ENCODE results near the gene ACOD1. TPM values are rescaled to one million over a fixed set of nuclear protein-coding genes. Genes with fewer than 3 reads are reported as not detected.

The ACOD1 gene
- total and polyA plus RNA-seq, 10 of the 15 experiments (the other 5 are each of a cell fraction or from before 2014, with no cell fraction given), result not detected

DNA sequence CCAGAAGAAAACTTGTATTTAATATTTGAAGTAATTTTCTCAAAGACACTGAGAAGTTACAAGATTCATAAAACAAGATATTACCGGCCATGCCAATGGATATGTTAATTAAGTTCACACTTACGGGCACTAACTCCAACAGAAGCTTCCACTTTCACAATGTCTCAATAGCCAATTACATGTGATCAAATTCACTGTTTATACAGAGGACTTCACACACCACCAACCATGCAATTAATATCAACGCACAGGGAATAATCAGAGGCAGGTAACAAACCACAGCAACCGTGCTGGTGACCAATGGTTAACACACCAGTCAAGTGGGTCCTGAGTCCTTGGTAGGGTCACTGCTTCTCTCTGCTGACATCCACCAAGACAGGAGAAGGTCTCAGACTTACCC is 5.9 kb upstream of the ACOD1 start:
- intact Hi-C loops (cut with micrococcal nuclease; ENCODE audit: unreplicated experiment) (no loop called here), in situ Hi-C loops (cut with MboI) (no loop called here)
- Histone ChIP-seq H4K20me1 (ENCODE audit: control insufficient read depth, insufficient read depth) (no peaks in the 10 kb centered on the region), H3K9ac (ENCODE audit: control insufficient read depth, insufficient read depth, low read length) (no peak overlapping the region), H3K79me2 (ENCODE audit: control insufficient read depth, insufficient read depth, low read length) (no peaks in the 10 kb centered on the region), H2AFZ (ENCODE audit: control insufficient read depth, low read depth, low read length) (no peak overlapping the region), H3K4me2 (ENCODE audit: control insufficient read depth, insufficient read depth) (no peak overlapping the region), H3K4me3 (no peak overlapping the region), H3K27me3 (replicated peaks in 1 of 2; ENCODE audit: control insufficient read depth in 2 of 2, insufficient read depth in 2 of 2, low read length in 1 of 2) (no peaks in the 10 kb centered on the region), H3K36me3 (ENCODE audit: control insufficient read depth in 2 of 2, insufficient read depth in 2 of 2, low read length in 1 of 2) (no peaks in the 10 kb centered on the region), H3K4me1 (ENCODE audit: control insufficient read depth, insufficient read depth, low read length) (no peaks in the 10 kb centered on the region), H3K27ac (ENCODE audit: control insufficient read depth, insufficient read depth) (no peak overlapping the region), H3K9me3 (replicated peaks; ENCODE audit: control insufficient read depth, insufficient read depth, low read length) (no peaks in the 10 kb centered on the region)
- RAD21 ChIA-PET (ENCODE audit: unreplicated experiment), result no interaction called here
- ATAC-seq, result peak; percentile 76
- no peak for DNase-seq (ENCODE audit: low read depth, low spot score)
- no TSS peak for BruUV-seq (replicated peaks)
- WGBS (ENCODE audit: insufficient coverage, insufficient replicate concordance, low lambda C conversion rate, missing lambda C conversion rate), result 0% methylated on average over 4 of the region's 4 CpGs
- SMC1A ChIA-PET (ENCODE audit: uncharacterized antibody, unreplicated experiment), result interaction anchor here (0.8 kb wide), 1 partner anchor 16 kb away, joined by 3 read pairs; no protein-coding TSS in a partner anchor
- no peak for TF ChIP-seq CBX5 (IDR thresholded peaks at IDR 0.05; ENCODE audit: low read depth)
- TF ChIP-seq ZBTB40 (IDR thresholded peaks at IDR 0.05; ENCODE audit: borderline replicate concordance), result no peak
- no peak for TF ChIP-seq EZH2 (IDR thresholded peaks at IDR 0.05; ENCODE audit: borderline replicate concordance, control insufficient read depth, low read depth, low read length)
- peak in 1 of 2 experiments; percentile 55; a peak in 2 of 4 replicates for TF ChIP-seq BHLHE40 (IDR thresholded peaks at IDR 0.05; ENCODE audit: borderline replicate concordance in 1 of 2, low read depth in 2 of 2, low read length in 1 of 2)
- TF ChIP-seq DPF2 (IDR thresholded peaks at IDR 0.05), result no peak
- peak; percentile 75 for TF ChIP-seq MTA2 (IDR thresholded peaks at IDR 0.05; ENCODE audit: low read depth)
- no peak for FAIRE-seq
- CTCF ChIA-PET, result interaction anchor here (0.6 to 2.0 kb wide), 2 partner anchors 38 kb away, joined by 4 to 8 read pairs; no protein-coding TSS in a partner anchor
- POLR2A ChIA-PET, result no interaction called here

Data from GM12878 (cell line).